ENCODE results near the gene MLC1.

The MLC1 gene

GRCh38 chr22:50035976-50036724 is 49.1 kb downstream of the MLC1 start:
- no peak for DNase-seq (ENCODE audit: low spot score)

- DNase-seq (ENCODE audit: low spot score): no peak
Measured at GRCh38 chr22:50035131-50035881, 49.9 kb downstream of the MLC1 start.

- no peak for DNase-seq (ENCODE audit: low spot score)
Measured at GRCh38 chr22:50034126-50035081, 50.8 kb downstream of the MLC1 start.

- DNase-seq (ENCODE audit: low spot score): no peak
Measured at GRCh38 chr22:50032941-50033601, 52.2 kb downstream of the MLC1 start.

DNA sequence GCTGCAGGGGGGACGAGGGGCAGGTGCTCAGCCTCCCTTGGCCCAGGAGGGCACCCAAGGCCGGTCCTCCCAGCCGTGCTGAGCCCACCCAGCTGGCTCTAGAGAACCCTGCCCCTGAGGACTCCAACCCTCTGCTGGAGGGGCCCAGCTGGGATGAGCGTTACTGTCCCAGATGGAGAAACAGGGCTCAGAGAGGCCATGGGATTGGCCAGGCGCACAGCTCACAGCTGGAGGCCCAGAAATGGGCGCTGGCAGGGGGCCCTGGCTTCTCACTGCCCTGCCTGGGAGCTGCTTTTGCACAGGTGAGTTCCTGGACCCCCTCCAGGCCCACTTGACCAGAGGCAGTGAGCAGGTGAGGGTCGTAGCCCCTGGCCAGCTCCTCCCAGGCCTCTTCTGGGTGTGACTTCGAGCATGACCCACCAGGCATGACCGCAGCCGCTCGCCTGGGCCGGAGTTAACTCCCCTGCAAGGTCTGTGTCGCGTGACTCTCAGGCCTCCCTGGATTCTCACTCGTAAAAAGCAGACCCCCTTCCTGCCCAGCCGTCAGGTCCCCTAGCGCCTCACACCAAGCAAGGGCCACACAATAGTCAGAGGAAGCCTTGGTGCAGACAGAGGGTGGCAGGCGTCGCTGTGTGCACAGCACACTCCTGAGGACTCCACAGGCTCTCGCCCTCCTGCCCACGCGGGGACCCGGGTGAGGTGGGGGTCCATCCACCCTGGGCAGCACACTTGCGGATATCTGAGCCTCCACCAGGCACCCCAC is 52.9 kb downstream of the MLC1 start:
- no peak for DNase-seq (ENCODE audit: low spot score)

DNA sequence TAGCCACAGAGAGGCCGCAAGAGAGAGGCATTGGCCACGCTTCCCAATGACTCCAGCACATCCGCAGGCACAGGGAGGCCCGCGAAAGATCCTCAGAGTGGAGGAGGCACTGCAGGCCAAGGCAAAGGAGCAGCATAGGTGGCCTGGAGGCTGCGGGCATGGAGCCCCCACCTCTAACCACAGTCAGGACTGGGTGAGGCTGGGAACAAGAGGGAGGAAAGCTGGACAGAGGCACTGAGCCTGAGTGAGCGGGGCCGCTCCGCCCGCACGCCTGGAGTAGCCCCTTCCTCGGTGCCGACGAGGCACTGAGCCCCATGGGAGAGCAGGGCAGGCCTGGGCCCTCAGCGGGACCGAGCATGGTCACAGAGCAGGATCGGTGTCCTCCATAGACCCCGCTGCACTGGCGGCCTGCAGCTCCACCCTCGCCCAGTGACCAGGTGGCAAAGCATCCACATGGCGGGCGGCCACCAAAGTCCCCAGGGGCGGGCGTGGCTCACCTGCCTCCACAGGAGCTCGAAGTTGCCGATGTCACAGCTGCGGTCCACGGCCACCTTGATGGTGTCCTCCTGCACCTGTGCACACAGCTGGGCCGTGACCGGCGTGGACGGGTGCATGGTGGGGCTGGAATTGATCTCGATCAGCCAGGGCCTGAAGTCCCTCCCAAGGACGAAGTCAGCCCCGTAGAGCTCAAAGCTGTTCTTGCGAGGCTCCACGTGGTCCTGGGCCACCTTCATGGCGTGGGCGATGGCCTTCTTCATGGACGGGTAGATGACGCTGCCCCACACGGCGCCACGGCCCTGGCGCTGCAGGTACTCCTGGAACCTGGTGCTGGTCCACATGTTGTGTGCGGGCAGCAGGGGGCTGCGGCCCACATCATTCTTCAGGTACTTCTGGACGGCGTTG is 53.8 kb downstream of the MLC1 start:
- DNase-seq (ENCODE audit: low spot score): no peak

- peak; percentile 96 for DNase-seq (ENCODE audit: low spot score)
Measured at GRCh38 chr22:50030297-50031188, 54.7 kb downstream of the MLC1 start.

DNA sequence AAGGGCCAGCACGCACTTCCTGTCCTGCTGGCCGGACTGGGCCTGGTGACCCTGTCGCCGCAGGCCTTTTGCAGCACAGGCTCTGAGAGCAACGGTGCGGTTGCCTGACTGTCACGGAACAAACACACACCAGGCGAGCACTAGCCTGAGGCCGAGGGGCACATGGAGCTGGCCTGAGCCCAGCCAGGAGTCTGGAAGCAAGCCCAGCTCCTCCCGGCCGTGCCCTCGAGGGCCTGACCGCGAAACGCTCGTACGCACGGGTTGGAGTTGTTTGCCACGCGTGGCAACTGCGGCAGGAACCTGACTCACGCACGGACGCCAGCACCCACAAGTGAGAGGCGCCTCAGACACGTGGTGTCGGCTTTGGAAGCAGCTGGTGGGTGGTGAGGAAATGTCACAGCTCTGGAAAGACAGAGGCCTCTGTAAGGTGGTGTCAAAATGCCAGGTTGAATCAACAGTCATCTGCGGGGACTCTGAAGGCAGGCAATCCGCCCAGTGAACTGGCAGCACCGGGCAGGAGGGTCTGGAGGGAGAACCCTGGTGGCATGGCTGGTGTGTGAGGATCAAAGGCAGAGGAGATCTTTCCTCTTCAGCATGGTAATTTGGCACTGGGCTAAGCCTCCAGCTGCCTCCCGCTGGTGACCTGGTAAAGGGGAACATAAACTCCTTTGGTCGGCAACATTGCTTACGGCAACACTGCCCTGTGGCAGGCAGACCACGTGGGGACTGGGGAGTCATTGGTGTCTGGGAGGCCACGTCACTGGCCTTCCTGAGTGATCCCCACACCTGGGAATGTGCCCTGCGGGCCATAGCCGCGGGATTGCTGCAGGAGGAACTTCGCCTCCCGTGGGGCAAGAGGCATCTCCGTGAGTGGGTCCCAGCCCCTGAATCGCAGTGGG is 57.3 kb downstream of the MLC1 start:
- DNase-seq (ENCODE audit: low spot score): no peak

- DNase-seq (ENCODE audit: low spot score): no peak
Measured at GRCh38 chr22:50025993-50026392, 59.2 kb downstream of the MLC1 start.

DNA sequence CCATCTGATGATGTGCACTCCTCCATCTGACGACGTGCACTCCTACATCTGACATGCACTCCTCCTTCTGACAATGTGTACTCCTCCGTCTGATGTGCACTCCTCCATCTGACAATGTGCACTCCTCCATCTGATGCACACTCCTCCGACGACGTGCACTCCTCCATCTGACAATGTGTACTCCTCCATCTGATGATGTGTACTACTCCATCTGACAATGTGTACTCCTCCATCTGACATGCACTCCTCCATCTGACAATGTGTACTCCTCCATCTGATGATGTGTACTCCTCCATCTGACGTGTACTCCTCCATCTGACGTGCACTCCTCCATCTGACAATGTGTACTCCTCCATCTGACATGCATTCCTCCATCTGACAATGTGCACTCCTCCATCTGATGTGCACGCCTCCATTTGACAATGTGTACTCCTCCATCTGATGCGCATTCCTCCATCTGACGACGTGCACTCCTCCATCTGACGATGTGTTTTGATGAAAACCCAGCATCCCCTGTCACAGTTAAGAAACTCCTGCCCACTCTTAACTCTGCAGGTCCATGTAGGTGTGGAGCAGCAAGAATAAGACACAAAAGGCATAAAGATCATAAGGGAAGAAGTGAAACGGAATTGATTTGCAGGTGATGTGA is 62.9 kb downstream of the MLC1 start:
- DNase-seq (ENCODE audit: low spot score): no peak

GRCh38 chr22:50020606-50021005 is 64.6 kb downstream of the MLC1 start:
- no peak for DNase-seq (ENCODE audit: low spot score)

- no peak for DNase-seq (ENCODE audit: low spot score)
Measured at GRCh38 chr22:50019316-50019715, 65.9 kb downstream of the MLC1 start.

DNA sequence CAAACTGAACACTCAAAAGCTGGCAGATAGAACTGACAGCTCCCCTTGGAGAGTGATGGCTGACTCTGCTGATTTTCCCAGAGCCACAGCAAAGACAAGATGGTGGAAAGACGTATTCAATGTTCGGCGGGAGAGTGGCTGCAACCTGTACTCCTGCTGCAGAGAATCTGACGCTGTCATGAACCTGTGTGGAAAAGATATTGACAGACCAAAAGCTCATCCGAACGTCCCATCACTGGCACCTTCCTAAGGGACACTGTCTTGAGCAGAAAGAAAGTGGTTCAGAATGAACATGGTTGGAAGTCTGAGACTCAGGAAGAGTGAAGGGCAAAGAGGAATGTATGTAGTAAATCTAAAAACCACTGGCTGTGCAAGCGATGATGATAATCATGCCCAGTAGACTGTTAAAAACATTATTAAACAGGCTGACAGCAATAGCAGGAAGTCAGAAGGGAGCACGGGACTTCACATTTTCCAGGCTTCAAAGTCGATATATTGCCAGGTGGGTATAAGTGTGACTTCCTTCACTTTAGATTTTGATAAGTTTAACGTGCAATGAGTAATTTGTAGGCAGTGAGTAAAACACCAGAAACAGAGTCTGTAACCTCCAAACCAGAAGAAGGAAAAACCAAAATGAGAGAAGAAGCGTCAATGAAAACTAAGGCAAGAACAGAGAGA is 66.5 kb downstream of the MLC1 start:
- DNase-seq (ENCODE audit: low spot score): no peak

GRCh38 chr22:50017701-50018224 is 67.5 kb downstream of the MLC1 start:
- no peak for DNase-seq (ENCODE audit: low spot score)

GRCh38 chr22:50016988-50017700 is 68.1 kb downstream of the MLC1 start:
- no peak for DNase-seq (ENCODE audit: low spot score)

All from HuH-7.5 (cell line).